SU-DHL-6 (cell line): ENCODE results near the gene DEDD2.

ENCODE experiments used
- H2AFZ ChIP-seq: fragments of 200-600 bp; sonication (generic); 2 replicates; pipeline ENCODE4 v1.6.1; 2014; ENCODE audit warnings: low read depth, mild to moderate bottlenecking, moderate library complexity, mixed read lengths, antibody characterized with exemption, low read length; ENCODE audit not compliant: severe bottlenecking
- H3F3A ChIP-seq: fragments of 200-600 bp; shearing (Covaris generic); 2 replicates; pipeline ENCODE4 v1.6.0; 2016; ENCODE audit warnings: antibody characterized with exemption, mild to moderate bottlenecking; ENCODE audit not compliant: insufficient read depth
- H3K27ac ChIP-seq: fragments of 200-600 bp; sonication (generic); 2 replicates; pipeline ENCODE4 v1.5.1; 2016; ENCODE audit warnings: low read depth, mild to moderate bottlenecking, low read length, moderate library complexity, mixed read lengths
- H3K27me3 ChIP-seq: fragments of 200-600 bp; sonication (generic), shearing (Covaris generic); 2 replicates; pipeline ENCODE4 v1.6.0; 2014; ENCODE audit warnings: mild to moderate bottlenecking, low read length
- H3K36me3 ChIP-seq: fragments of 200-600 bp; sonication (generic); 2 replicates; pipeline ENCODE4 v1.6.1; 2014; ENCODE audit warnings: mild to moderate bottlenecking, low read length, mixed read lengths
- H3K4me2 ChIP-seq: fragments of 300-600, 200-600 bp; shearing (Covaris generic), sonication (generic); 2 replicates; pipeline ENCODE4 v1.6.0; 2014; ENCODE audit warnings: low read length, low read depth, mild to moderate bottlenecking; ENCODE audit not compliant: poor library complexity, severe bottlenecking
- H3K4me3 ChIP-seq: fragments of 200-600 bp; sonication (generic); 2 replicates; pipeline ENCODE4 v1.5.1; 2014; ENCODE audit warnings: antibody characterized with exemption, low read length, mild to moderate bottlenecking, mixed read lengths; ENCODE audit not compliant: insufficient read depth, poor library complexity, severe bottlenecking
- H3K79me2 ChIP-seq: fragments of 200-600 bp; sonication (generic); 2 replicates; pipeline ENCODE4 v1.6.1; 2014; ENCODE audit warnings: mild to moderate bottlenecking, low read length, moderate library complexity; ENCODE audit not compliant: insufficient read depth
- H3K9ac ChIP-seq: fragments of 200-600 bp; sonication (generic); 2 replicates; pipeline ENCODE4 v1.7.0; 2014; ENCODE audit warnings: mild to moderate bottlenecking, low read length
- H3K9me2 ChIP-seq: fragments of 200-600 bp; sonication (generic); replicated peaks from 2 replicates; pipeline ENCODE4 v1.6.1; 2014; ENCODE audit warnings: low read length; ENCODE audit not compliant: insufficient read depth
- H3K9me3 ChIP-seq: fragments of 200-600 bp; sonication (generic); 2 replicates; pipeline ENCODE4 v1.6.1; 2014; ENCODE audit warnings: low read length, mixed read lengths; ENCODE audit not compliant: insufficient read depth
- H4K20me1 ChIP-seq: fragments of 200-600 bp; sonication (generic); 2 replicates; pipeline ENCODE4 v1.6.1; 2014; ENCODE audit warnings: low read depth, mild to moderate bottlenecking, antibody characterized with exemption, low read length, moderate library complexity, mixed read lengths
- CTCF ChIP-seq: fragments of 200-600 bp; sonication (generic); IDR thresholded peaks from one replicate; pipeline ENCODE4 v1.5.1; 2017; ENCODE audit warnings: antibody characterized with exemption, mild to moderate bottlenecking, low read length, moderate library complexity; ENCODE audit not compliant: insufficient read depth, poor library complexity, severe bottlenecking
- EZH2phosphoT487 ChIP-seq: fragments of 200-600 bp; sonication (generic), shearing (Covaris generic); conservative IDR thresholded peaks from 2 replicates; pipeline ENCODE4 v1.6.1; 2018; ENCODE audit warnings: mild to moderate bottlenecking, antibody characterized with exemption, low read length, moderate library complexity, mixed read lengths

The DEDD2 gene

GRCh38 chr19:42156571-42156970 is 60.9 kb downstream of the DEDD2 start:
- no peaks in the 10 kb centered on the region for H3K79me2 ChIP-seq
- no peaks in the 10 kb centered on the region for H3K9me2 ChIP-seq
- H3K27me3 ChIP-seq = no peaks in the 10 kb centered on the region
- H3K36me3 ChIP-seq = no peaks in the 10 kb centered on the region
- TF ChIP-seq EZH2phosphoT487 (no peak), CTCF (no peak)
- H3K4me2 ChIP-seq = no peak overlapping the region
- H3F3A ChIP-seq = no peaks in the 10 kb centered on the region
- no peaks in the 10 kb centered on the region for H4K20me1 ChIP-seq
- no peak overlapping the region for H3K9ac ChIP-seq
- no peak overlapping the region for H2AFZ ChIP-seq
- H3K4me3 ChIP-seq = no peak overlapping the region
- no peak overlapping the region for H3K27ac ChIP-seq
- H3K9me3 ChIP-seq = no peaks in the 10 kb centered on the region

GRCh38 chr19:42155796-42156195 is 61.7 kb downstream of the DEDD2 start:
- Histone ChIP-seq H4K20me1 (no peaks in the 10 kb centered on the region), H3K36me3 (no peaks in the 10 kb centered on the region), H3K27me3 (no peaks in the 10 kb centered on the region), H3K9me3 (no peaks in the 10 kb centered on the region), H3K4me2 (no peak overlapping the region), H3K79me2 (no peaks in the 10 kb centered on the region), H3K9me2 (no peaks in the 10 kb centered on the region), H3F3A (no peaks in the 10 kb centered on the region), H3K4me3 (no peak overlapping the region), H3K27ac (no peak overlapping the region), H3K9ac (no peak overlapping the region), H2AFZ (no peak overlapping the region)
- TF ChIP-seq CTCF = no peak
- no peak for TF ChIP-seq EZH2phosphoT487

- H3K27ac ChIP-seq = no peak overlapping the region
- no peaks in the 10 kb centered on the region for H3K9me3 ChIP-seq
- H3K79me2 ChIP-seq = no peaks in the 10 kb centered on the region
- H3F3A ChIP-seq = no peaks in the 10 kb centered on the region
- TF ChIP-seq EZH2phosphoT487 (no peak), CTCF (no peak)
- no peaks in the 10 kb centered on the region for H4K20me1 ChIP-seq
- no peaks in the 10 kb centered on the region for H3K9me2 ChIP-seq
- H3K9ac ChIP-seq = no peak overlapping the region
- H3K4me3 ChIP-seq = no peak overlapping the region
- H3K4me2 ChIP-seq = no peak overlapping the region
- H3K36me3 ChIP-seq = no peaks in the 10 kb centered on the region
- H3K27me3 ChIP-seq = no peaks in the 10 kb centered on the region
- no peak overlapping the region for H2AFZ ChIP-seq
Measured at GRCh38 chr19:42154471-42155323, 62.8 kb downstream of the DEDD2 start.
